ENCODE results near the gene SULT1A2. TPM values are rescaled to one million over a fixed set of nuclear protein-coding genes. Genes with fewer than 3 reads are reported as not detected.

Gene SULT1A2
- total RNA-seq, 1 donor = not detected

DNA sequence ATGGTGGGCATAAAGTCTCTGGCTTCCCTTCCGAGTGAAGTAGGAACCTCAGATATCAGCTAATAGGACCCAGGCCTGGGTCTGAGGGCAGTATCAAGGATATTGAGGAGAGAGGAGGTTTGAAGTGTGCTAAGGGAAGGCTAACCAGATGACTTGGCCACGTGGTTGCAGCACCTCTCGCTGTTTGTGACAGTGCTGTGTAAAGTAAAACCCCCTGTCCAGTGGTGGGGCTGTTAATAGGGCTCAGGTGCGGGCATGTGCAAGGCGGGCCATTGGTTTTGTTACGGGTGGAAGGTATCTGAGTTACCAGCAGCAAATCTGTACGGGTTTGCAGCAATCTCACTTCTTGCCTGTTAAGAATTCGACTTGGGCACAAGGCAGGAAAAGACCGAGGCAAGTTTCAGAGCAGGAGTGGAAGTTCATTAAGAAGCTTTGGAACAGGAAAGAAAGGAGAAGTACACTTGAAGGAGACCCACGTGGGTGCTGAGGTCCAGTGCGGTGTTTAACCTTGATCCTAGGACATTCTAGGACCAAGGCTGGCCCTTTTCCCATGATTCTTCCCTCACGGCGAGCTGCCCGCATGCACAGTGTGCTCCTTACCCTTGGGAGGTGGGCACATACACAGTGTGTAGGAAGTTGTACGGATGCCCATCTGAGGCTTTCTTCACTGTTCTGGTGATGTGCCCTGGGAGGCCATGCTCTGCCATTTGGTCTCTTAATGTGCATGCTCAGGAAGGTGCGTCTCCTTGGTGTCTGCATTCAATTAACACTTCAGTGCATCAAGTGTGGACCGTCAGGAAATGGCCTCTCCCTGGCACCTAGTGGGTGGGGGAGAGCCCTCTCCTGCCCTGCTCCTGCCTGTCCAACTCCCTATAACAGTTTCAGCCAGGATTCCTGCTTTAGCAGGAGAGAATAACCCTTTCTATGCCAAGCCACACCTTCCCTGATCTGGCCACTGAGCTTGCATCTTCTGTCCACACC lies 22.8 kb downstream of the SULT1A2 start:
- TF ChIP-seq, protein P1, sequence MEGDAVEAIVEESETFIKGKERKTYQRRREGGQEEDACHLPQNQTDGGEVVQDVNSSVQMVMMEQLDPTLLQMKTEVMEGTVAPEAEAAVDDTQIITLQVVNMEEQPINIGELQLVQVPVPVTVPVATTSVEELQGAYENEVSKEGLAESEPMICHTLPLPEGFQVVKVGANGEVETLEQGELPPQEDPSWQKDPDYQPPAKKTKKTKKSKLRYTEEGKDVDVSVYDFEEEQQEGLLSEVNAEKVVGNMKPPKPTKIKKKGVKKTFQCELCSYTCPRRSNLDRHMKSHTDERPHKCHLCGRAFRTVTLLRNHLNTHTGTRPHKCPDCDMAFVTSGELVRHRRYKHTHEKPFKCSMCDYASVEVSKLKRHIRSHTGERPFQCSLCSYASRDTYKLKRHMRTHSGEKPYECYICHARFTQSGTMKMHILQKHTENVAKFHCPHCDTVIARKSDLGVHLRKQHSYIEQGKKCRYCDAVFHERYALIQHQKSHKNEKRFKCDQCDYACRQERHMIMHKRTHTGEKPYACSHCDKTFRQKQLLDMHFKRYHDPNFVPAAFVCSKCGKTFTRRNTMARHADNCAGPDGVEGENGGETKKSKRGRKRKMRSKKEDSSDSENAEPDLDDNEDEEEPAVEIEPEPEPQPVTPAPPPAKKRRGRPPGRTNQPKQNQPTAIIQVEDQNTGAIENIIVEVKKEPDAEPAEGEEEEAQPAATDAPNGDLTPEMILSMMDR (IDR thresholded peaks at IDR 0.05; ENCODE audit: extremely low read depth, low read depth, low read length) = no peak
- H3K9me3 ChIP-seq (ENCODE audit: low read depth, low read length) = no peaks in the 10 kb centered on the region
- no peak overlapping the region for H2AFZ ChIP-seq (ENCODE audit: low read length)
- peaks cover 3% of the 10 kb centered on the region for H3K79me2 ChIP-seq (ENCODE audit: insufficient read depth, low read length)
- no peak for DNase-seq (ENCODE audit: insufficient read length, low spot score, missing footprints)
- H3K4me3 ChIP-seq (ENCODE audit: insufficient read depth, low read length) = no peak overlapping the region
- peaks cover 2% of the 10 kb centered on the region for H3K4me1 ChIP-seq (ENCODE audit: insufficient read depth, low read length)
- no peak overlapping the region for H3K4me2 ChIP-seq (ENCODE audit: insufficient read depth, low read length)
- H3K27ac ChIP-seq (ENCODE audit: low read depth, low read length) = no peak overlapping the region
- H3K36me3 ChIP-seq (ENCODE audit: insufficient read depth, low read length) = no peaks in the 10 kb centered on the region
- H4K20me1 ChIP-seq (ENCODE audit: insufficient read depth, low read length) = no peaks in the 10 kb centered on the region
- H3K27me3 ChIP-seq (ENCODE audit: insufficient read depth, low read length) = no peaks in the 10 kb centered on the region

DNA sequence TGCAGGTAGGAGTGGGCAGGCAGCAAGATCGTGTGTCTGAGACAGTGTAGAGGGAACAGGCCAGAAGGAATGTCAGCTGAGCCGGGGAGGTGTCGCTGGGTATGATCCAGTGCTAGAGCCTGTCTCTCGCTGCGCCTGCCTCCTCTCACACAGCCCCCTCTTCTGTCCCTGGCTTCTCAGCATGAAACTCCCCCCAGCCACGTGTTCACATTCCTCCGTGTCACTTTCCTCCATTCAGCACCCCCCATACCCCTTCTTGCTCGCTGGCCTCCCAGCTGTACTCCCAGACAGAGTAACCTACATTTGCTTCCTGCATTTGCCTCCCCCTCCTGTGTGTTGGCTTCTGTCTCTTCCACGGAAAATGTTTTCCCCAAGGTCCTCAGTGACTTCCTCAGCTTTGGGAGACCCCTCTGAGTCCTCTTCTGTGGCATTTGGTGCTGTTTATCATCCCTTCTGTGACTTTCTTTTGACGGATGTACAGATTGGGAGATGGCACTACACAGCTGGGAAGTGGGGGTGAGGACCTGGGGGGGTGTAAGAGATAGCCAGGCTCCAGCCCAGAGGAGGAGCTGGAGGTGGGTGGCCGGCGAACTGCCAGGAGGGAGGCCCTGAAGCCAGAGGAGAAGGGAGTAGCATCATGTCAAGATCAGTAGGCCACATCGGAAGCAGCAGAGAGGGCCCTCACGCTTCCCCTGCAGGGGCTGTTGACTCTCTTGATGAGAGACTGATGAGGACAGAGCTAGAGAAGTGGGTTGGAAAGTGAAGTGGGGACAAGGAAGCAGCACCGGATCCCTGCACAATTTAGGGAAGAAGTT lies 23.9 kb downstream of the SULT1A2 start:
- DNase-seq (ENCODE audit: insufficient read length, low spot score, missing footprints) = no peak
- Histone ChIP-seq H3K4me2 (ENCODE audit: insufficient read depth, low read length) (no peak overlapping the region), H2AFZ (ENCODE audit: low read length) (no peak overlapping the region)

DNA sequence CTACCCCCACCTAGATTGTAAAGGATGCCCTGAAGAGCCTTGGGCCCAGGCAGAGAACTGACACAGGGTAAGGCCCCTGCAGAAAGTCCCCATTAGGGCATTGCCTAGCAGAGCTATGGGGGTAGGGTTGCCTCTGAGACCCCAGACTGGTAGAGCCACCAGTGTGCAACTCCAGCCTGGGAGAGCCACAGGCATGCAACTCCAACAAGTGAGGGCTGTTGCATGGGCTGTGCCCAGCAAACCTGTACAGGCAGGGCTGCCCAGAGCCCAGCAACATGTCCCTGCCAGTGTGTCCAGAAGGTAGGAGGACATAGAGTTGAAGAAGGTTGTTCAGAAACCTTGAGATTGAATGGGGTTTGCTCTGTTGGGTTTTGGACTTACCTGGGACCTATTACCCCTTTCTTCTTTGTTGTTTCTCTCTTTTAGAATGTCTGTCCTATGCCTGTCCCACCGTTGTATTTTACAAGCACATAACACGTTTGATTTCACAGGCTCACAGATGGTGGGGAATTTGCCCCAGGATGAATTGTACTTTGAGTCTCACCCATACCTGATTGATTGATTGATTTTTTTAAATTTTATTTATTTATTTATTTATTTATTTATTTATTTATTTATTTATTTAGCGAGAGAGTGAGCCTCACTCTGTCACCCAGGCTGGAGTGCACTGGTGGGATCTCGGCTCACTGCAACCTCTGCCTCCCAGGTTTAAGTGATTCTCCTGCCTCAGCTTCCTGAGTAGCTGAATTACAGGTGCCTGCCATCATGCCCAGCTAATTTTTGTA lies 26.7 kb downstream of the SULT1A2 start:
- TF ChIP-seq, protein P1 (IDR thresholded peaks at IDR 0.05; ENCODE audit: extremely low read depth, low read depth, low read length) = no peak
- H2AFZ ChIP-seq (ENCODE audit: low read length) = no peak overlapping the region
- peaks cover 5% of the 10 kb centered on the region for H3K4me1 ChIP-seq (ENCODE audit: insufficient read depth, low read length)
- no peak overlapping the region for H3K4me2 ChIP-seq (ENCODE audit: insufficient read depth, low read length)
- H3K9me3 ChIP-seq (ENCODE audit: low read depth, low read length) = peaks cover 4% of the 10 kb centered on the region
- no peaks in the 10 kb centered on the region for H3K27me3 ChIP-seq (ENCODE audit: insufficient read depth, low read length)
- no peak overlapping the region for H3K27ac ChIP-seq (ENCODE audit: low read depth, low read length)
- no peak overlapping the region for H3K4me3 ChIP-seq (ENCODE audit: insufficient read depth, low read length)
- H3K36me3 ChIP-seq (ENCODE audit: insufficient read depth, low read length) = no peaks in the 10 kb centered on the region
- H4K20me1 ChIP-seq (ENCODE audit: insufficient read depth, low read length) = no peaks in the 10 kb centered on the region
- peaks cover 6% of the 10 kb centered on the region for H3K79me2 ChIP-seq (ENCODE audit: insufficient read depth, low read length)
- no peak for DNase-seq (ENCODE audit: insufficient read length, low spot score, missing footprints)

More for the DNA sequence above, 23.9 kb downstream of the SULT1A2 start:
- Histone ChIP-seq H3K4me3 (ENCODE audit: insufficient read depth, low read length) (no peak overlapping the region), H3K36me3 (ENCODE audit: insufficient read depth, low read length) (no peaks in the 10 kb centered on the region), H4K20me1 (ENCODE audit: insufficient read depth, low read length) (no peaks in the 10 kb centered on the region), H3K27me3 (ENCODE audit: insufficient read depth, low read length) (no peaks in the 10 kb centered on the region), H3K27ac (ENCODE audit: low read depth, low read length) (no peak overlapping the region), H3K9me3 (ENCODE audit: low read depth, low read length) (no peaks in the 10 kb centered on the region), H3K4me1 (ENCODE audit: insufficient read depth, low read length) (peaks cover 5% of the 10 kb centered on the region), H3K79me2 (ENCODE audit: insufficient read depth, low read length) (peaks cover 3% of the 10 kb centered on the region)
- TF ChIP-seq, protein P1 (IDR thresholded peaks at IDR 0.05; ENCODE audit: extremely low read depth, low read depth, low read length) = no peak

Data from osteoblast (primary cell).